ENCODE results near the gene ADGRD1.

The ADGRD1 gene

GRCh38 chr12:131082290-131083194, 128.8 kb downstream of the ADGRD1 start:
- Histone ChIP-seq H3K27me3 (ENCODE audit: control insufficient read depth, insufficient read depth, low read length, poor library complexity, severe bottlenecking) (no peaks in the 10 kb centered on the region), H3K36me3 (ENCODE audit: control insufficient read depth, insufficient read depth, low read length) (no peaks in the 10 kb centered on the region), H3K4me3 (ENCODE audit: insufficient read depth, low read depth, low read length) (no peak overlapping the region), H3K27ac (ENCODE audit: insufficient read depth, low read depth, low read length, poor library complexity, severe bottlenecking) (no peak overlapping the region), H3K9me3 (ENCODE audit: control insufficient read depth, low read length) (no peaks in the 10 kb centered on the region), H3K4me1 (ENCODE audit: control insufficient read depth, insufficient read depth, low read length) (no peaks in the 10 kb centered on the region)
- WGBS, 2 experiments: 90% methylated on average over 23 of the region's 23 CpGs

GRCh38 chr12:131084341-131085011, 130.8 kb downstream of the ADGRD1 start:
- H3K9me3 ChIP-seq (ENCODE audit: control insufficient read depth, low read length): no peaks in the 10 kb centered on the region
- no peaks in the 10 kb centered on the region for H3K4me1 ChIP-seq (ENCODE audit: control insufficient read depth, insufficient read depth, low read length)
- no peak overlapping the region for H3K4me3 ChIP-seq (ENCODE audit: insufficient read depth, low read depth, low read length)
- H3K27ac ChIP-seq (ENCODE audit: insufficient read depth, low read depth, low read length, poor library complexity, severe bottlenecking): no peak overlapping the region
- no peaks in the 10 kb centered on the region for H3K36me3 ChIP-seq (ENCODE audit: control insufficient read depth, insufficient read depth, low read length)
- no peaks in the 10 kb centered on the region for H3K27me3 ChIP-seq (ENCODE audit: control insufficient read depth, insufficient read depth, low read length, poor library complexity, severe bottlenecking)
- WGBS, 2 experiments: 90 to 91% methylated on average over 28 of the region's 28 CpGs

- no peaks in the 10 kb centered on the region for H3K36me3 ChIP-seq (ENCODE audit: control insufficient read depth, insufficient read depth, low read length)
- WGBS, 2 experiments: 85 to 86% methylated on average over 22 of the region's 22 CpGs
- no peak overlapping the region for H3K27ac ChIP-seq (ENCODE audit: insufficient read depth, low read depth, low read length, poor library complexity, severe bottlenecking)
Measured at GRCh38 chr12:131085125-131085815, 131.6 kb downstream of the ADGRD1 start.

GRCh38 chr12:131085816-131086591, 132.3 kb downstream of the ADGRD1 start:
- no peak overlapping the region for H3K4me3 ChIP-seq (ENCODE audit: insufficient read depth, low read depth, low read length)
- H3K27me3 ChIP-seq (ENCODE audit: control insufficient read depth, insufficient read depth, low read length, poor library complexity, severe bottlenecking): no peaks in the 10 kb centered on the region
- H3K4me1 ChIP-seq (ENCODE audit: control insufficient read depth, insufficient read depth, low read length): no peaks in the 10 kb centered on the region
- 94 to 95% methylated on average over 24 of the region's 24 CpGs for WGBS, 2 experiments
- no peaks in the 10 kb centered on the region for H3K36me3 ChIP-seq (ENCODE audit: control insufficient read depth, insufficient read depth, low read length)
- no peaks in the 10 kb centered on the region for H3K9me3 ChIP-seq (ENCODE audit: control insufficient read depth, low read length)
- H3K27ac ChIP-seq (ENCODE audit: insufficient read depth, low read depth, low read length, poor library complexity, severe bottlenecking): no peak overlapping the region

More at GRCh38 chr12:131085125-131085815, 131.6 kb downstream of the ADGRD1 start:
- no peaks in the 10 kb centered on the region for H3K4me1 ChIP-seq (ENCODE audit: control insufficient read depth, insufficient read depth, low read length)
- H3K27me3 ChIP-seq (ENCODE audit: control insufficient read depth, insufficient read depth, low read length, poor library complexity, severe bottlenecking): no peaks in the 10 kb centered on the region
- H3K9me3 ChIP-seq (ENCODE audit: control insufficient read depth, low read length): no peaks in the 10 kb centered on the region
- H3K4me3 ChIP-seq (ENCODE audit: insufficient read depth, low read depth, low read length): no peak overlapping the region

DNA sequence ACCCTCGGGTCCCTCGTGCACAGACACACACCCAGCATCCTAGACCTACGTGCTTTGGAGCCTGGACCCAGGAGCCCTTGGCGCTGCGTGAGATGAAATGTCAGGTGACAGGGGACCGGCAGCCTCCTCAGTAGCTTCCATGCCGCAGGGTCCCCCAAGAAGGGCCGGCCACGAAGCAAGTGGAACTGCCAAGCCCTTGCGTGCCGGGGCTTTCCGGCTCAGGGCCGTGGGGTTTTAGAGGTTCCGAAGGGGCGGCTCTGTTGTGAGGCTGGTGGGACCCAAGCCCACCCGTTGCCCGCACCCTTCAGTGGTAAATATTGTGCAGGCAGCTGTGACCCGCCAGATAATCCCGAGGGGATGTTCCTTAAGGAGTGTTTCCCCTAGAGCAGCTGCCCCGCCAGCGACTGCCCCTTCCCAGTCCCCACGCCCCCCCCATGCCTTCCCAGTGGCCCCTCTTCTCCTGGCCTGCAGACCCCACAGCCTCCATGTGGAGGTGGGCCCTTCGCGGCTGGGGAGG, 133.7 kb downstream of the ADGRD1 start:
- Histone ChIP-seq H3K9me3 (ENCODE audit: control insufficient read depth, low read length) (no peaks in the 10 kb centered on the region), H3K4me1 (ENCODE audit: control insufficient read depth, insufficient read depth, low read length) (no peaks in the 10 kb centered on the region), H3K27ac (ENCODE audit: insufficient read depth, low read depth, low read length, poor library complexity, severe bottlenecking) (no peak overlapping the region), H3K36me3 (ENCODE audit: control insufficient read depth, insufficient read depth, low read length) (no peaks in the 10 kb centered on the region), H3K4me3 (ENCODE audit: insufficient read depth, low read depth, low read length) (no peak overlapping the region), H3K27me3 (ENCODE audit: control insufficient read depth, insufficient read depth, low read length, poor library complexity, severe bottlenecking) (no peaks in the 10 kb centered on the region)
- 90 to 93% methylated on average over 24 of the region's 24 CpGs for WGBS, 2 experiments

GRCh38 chr12:131087991-131088700, 134.4 kb downstream of the ADGRD1 start:
- Histone ChIP-seq H3K27ac (ENCODE audit: insufficient read depth, low read depth, low read length, poor library complexity, severe bottlenecking) (no peak overlapping the region), H3K27me3 (ENCODE audit: control insufficient read depth, insufficient read depth, low read length, poor library complexity, severe bottlenecking) (no peaks in the 10 kb centered on the region), H3K4me3 (ENCODE audit: insufficient read depth, low read depth, low read length) (no peak overlapping the region), H3K4me1 (ENCODE audit: control insufficient read depth, insufficient read depth, low read length) (no peaks in the 10 kb centered on the region), H3K36me3 (ENCODE audit: control insufficient read depth, insufficient read depth, low read length) (no peaks in the 10 kb centered on the region), H3K9me3 (ENCODE audit: control insufficient read depth, low read length) (no peaks in the 10 kb centered on the region)
- 92 to 93% methylated on average over 38 of the region's 38 CpGs for WGBS, 2 experiments

GRCh38 chr12:131088701-131089530, 135.2 kb downstream of the ADGRD1 start:
- Histone ChIP-seq H3K4me1 (ENCODE audit: control insufficient read depth, insufficient read depth, low read length) (no peaks in the 10 kb centered on the region), H3K27ac (ENCODE audit: insufficient read depth, low read depth, low read length, poor library complexity, severe bottlenecking) (no peak overlapping the region), H3K27me3 (ENCODE audit: control insufficient read depth, insufficient read depth, low read length, poor library complexity, severe bottlenecking) (no peaks in the 10 kb centered on the region), H3K4me3 (ENCODE audit: insufficient read depth, low read depth, low read length) (no peak overlapping the region), H3K36me3 (ENCODE audit: control insufficient read depth, insufficient read depth, low read length) (no peaks in the 10 kb centered on the region), H3K9me3 (ENCODE audit: control insufficient read depth, low read length) (no peaks in the 10 kb centered on the region)
- WGBS, 2 experiments: 92 to 93% methylated on average over 28 of the region's 28 CpGs

- H3K36me3 ChIP-seq (ENCODE audit: control insufficient read depth, insufficient read depth, low read length): no peaks in the 10 kb centered on the region
- no peaks in the 10 kb centered on the region for H3K9me3 ChIP-seq (ENCODE audit: control insufficient read depth, low read length)
- 92 to 95% methylated on average over 11 of the region's 11 CpGs for WGBS, 2 experiments
- H3K27ac ChIP-seq (ENCODE audit: insufficient read depth, low read depth, low read length, poor library complexity, severe bottlenecking): no peak overlapping the region
- H3K4me3 ChIP-seq (ENCODE audit: insufficient read depth, low read depth, low read length): no peak overlapping the region
- no peaks in the 10 kb centered on the region for H3K27me3 ChIP-seq (ENCODE audit: control insufficient read depth, insufficient read depth, low read length, poor library complexity, severe bottlenecking)
- no peaks in the 10 kb centered on the region for H3K4me1 ChIP-seq (ENCODE audit: control insufficient read depth, insufficient read depth, low read length)
Measured at GRCh38 chr12:131089531-131090273, 136.0 kb downstream of the ADGRD1 start.

Data from ectodermal cell (in vitro differentiated cells).